HG03196 (cell line): ENCODE data around the gene ATG4A.

Experiments used
- ATAC-seq: cut with Tn5 transposase; IDR thresholded peaks from one replicate; pipeline ENCODE4 v1.9.1; 2021; ENCODE audit not compliant: unreplicated experiment

Gene ATG4A

GRCh38 chrX:108121291-108121690 is 29.7 kb downstream of the ATG4A start:
- no peak for ATAC-seq

GRCh38 chrX:108122748-108123147 is 31.2 kb downstream of the ATG4A start:
- no peak for ATAC-seq

- no peak for ATAC-seq
Observed at GRCh38 chrX:108123591-108124366, 32.2 kb downstream of the ATG4A start.

- ATAC-seq: no peak
Observed at GRCh38 chrX:108126661-108127060, 35.1 kb downstream of the ATG4A start.

GRCh38 chrX:108127152-108127551 is 35.6 kb downstream of the ATG4A start:
- no peak for ATAC-seq

- ATAC-seq: no peak
Observed at GRCh38 chrX:108130889-108131288, 39.3 kb downstream of the ATG4A start.

- ATAC-seq: no peak
Observed at GRCh38 chrX:108131471-108131870, 39.9 kb downstream of the ATG4A start.

- no peak for ATAC-seq
Observed at GRCh38 chrX:108132034-108132433, 40.5 kb downstream of the ATG4A start.

- no peak for ATAC-seq
Observed at GRCh38 chrX:108132876-108133275, 41.3 kb downstream of the ATG4A start.

- no peak for ATAC-seq
Observed at GRCh38 chrX:108134724-108135123, 43.1 kb downstream of the ATG4A start.

GRCh38 chrX:108138814-108139702 is 47.5 kb downstream of the ATG4A start:
- ATAC-seq: no peak

GRCh38 chrX:108148524-108148923 is 56.9 kb downstream of the ATG4A start:
- peak; percentile 58 for ATAC-seq

- no peak for ATAC-seq
Observed at GRCh38 chrX:108156082-108156481, 64.5 kb downstream of the ATG4A start.

GRCh38 chrX:108156934-108157466 is 65.4 kb downstream of the ATG4A start:
- ATAC-seq: no peak

GRCh38 chrX:108157628-108158027 is 66.0 kb downstream of the ATG4A start:
- no peak for ATAC-seq

GRCh38 chrX:108159028-108159670 is 67.6 kb downstream of the ATG4A start:
- ATAC-seq: no peak

GRCh38 chrX:108160309-108160708 is 68.7 kb downstream of the ATG4A start:
- ATAC-seq: no peak

- no peak for ATAC-seq
Observed at GRCh38 chrX:108162265-108162664, 70.7 kb downstream of the ATG4A start.

GRCh38 chrX:108163333-108164082 is 71.9 kb downstream of the ATG4A start:
- ATAC-seq: no peak

- no peak for ATAC-seq
Observed at GRCh38 chrX:108165383-108166111, 74.0 kb downstream of the ATG4A start.
